ENCODE measurements around the gene TNS2. TPM values are rescaled to one million over a fixed set of nuclear protein-coding genes. Genes with fewer than 3 reads are reported as not detected.

The TNS2 gene
- total and polyA plus RNA-seq, 2 experiments from 2014 or later, result 1.8 to 6.9 TPM

DNA sequence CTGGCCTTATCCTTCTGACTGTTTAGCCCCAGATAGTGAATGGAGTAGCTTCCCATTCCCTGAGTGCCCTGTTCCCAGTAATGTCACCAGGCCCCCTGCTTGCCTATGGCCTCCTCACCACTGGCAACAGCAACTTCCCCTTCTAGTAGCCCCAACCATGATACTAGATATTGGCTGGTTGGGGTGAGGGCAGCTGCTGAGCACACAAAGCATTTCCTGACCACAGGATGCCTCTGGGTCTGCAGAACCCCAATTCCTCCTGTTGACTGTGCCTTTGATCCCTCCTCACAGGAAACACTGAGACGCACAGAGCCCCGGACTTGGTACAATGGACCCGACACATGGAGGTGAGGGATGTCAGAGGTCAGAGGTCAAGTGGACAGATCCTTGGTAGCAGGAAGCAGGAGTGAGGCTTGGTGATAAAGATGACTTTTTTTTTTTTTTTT is 54.0 kb downstream of the TNS2 start (continued):
- TF ChIP-seq, protein P1, sequence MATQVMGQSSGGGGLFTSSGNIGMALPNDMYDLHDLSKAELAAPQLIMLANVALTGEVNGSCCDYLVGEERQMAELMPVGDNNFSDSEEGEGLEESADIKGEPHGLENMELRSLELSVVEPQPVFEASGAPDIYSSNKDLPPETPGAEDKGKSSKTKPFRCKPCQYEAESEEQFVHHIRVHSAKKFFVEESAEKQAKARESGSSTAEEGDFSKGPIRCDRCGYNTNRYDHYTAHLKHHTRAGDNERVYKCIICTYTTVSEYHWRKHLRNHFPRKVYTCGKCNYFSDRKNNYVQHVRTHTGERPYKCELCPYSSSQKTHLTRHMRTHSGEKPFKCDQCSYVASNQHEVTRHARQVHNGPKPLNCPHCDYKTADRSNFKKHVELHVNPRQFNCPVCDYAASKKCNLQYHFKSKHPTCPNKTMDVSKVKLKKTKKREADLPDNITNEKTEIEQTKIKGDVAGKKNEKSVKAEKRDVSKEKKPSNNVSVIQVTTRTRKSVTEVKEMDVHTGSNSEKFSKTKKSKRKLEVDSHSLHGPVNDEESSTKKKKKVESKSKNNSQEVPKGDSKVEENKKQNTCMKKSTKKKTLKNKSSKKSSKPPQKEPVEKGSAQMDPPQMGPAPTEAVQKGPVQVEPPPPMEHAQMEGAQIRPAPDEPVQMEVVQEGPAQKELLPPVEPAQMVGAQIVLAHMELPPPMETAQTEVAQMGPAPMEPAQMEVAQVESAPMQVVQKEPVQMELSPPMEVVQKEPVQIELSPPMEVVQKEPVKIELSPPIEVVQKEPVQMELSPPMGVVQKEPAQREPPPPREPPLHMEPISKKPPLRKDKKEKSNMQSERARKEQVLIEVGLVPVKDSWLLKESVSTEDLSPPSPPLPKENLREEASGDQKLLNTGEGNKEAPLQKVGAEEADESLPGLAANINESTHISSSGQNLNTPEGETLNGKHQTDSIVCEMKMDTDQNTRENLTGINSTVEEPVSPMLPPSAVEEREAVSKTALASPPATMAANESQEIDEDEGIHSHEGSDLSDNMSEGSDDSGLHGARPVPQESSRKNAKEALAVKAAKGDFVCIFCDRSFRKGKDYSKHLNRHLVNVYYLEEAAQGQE (IDR thresholded peaks at IDR 0.05; ENCODE audit: unreplicated experiment), result no peak
- TF ChIP-seq EZH2 (IDR thresholded peaks at IDR 0.05; ENCODE audit: low read depth, unreplicated experiment) (no peak), POLR2AphosphoS5 (IDR thresholded peaks at IDR 0.05; ENCODE audit: low read depth) (no peak), NANOG (IDR thresholded peaks at IDR 0.05; ENCODE audit: borderline replicate concordance) (no peak)

DNA sequence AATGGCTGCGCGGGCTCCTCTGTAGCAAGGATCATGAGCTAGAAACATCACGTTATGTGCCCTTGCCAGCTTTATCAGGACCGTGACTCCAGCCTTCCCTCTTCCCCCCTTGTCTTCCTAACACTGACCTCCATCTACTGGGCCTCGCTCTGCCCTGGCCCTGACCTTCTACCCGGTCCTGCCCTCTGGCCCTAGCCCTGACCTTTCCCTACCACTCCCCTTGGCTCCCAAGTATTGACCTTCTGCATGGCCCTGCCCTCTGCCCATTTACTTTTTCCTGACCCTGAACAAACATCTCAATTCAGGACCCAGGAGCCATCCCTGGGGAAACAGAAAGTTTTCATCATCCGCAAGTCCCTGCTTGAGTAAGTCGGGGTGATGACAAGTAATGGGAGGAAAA is 55.4 kb downstream of the TNS2 start:
- Histone ChIP-seq H3K36me3 (ENCODE audit: insufficient read depth) (no peaks in the 10 kb centered on the region), H3F3A (replicated peaks; ENCODE audit: low read depth) (no peaks in the 10 kb centered on the region), H3K4me3 (no peak overlapping the region), H3K9me2 (ENCODE audit: insufficient read depth) (no peaks in the 10 kb centered on the region), H3K27me3 (ENCODE audit: insufficient read depth) (no peaks in the 10 kb centered on the region), H3K4me1 (ENCODE audit: insufficient read depth) (peaks cover 20% of the 10 kb centered on the region), H2AFZ (no peak overlapping the region), H3K27ac (ENCODE audit: low read depth) (no peak overlapping the region), H3K79me2 (replicated peaks; ENCODE audit: insufficient read depth) (no peaks in the 10 kb centered on the region), H3K4me2 (no peak overlapping the region), H4K20me1 (replicated peaks; ENCODE audit: insufficient read depth) (no peaks in the 10 kb centered on the region)
- ATAC-seq, result no peak
- peaks cover 25% of the 10 kb centered on the region for H3K4me1 Mint-ChIP-seq
- H3K27ac Mint-ChIP-seq, result no peak overlapping the region
- H3K9me3 Mint-ChIP-seq, result peaks cover 8% of the 10 kb centered on the region; the same call in 2 of the 3 replicates
- H3K27me3 Mint-ChIP-seq (ENCODE audit: insufficient read depth, low read depth, poor library complexity), result peaks cover 13% of the 10 kb centered on the region
- no peak overlapping the region for H3K4me3 Mint-ChIP-seq
- no peak for DNase-seq (ENCODE audit: low spot score)
- H3K36me3 Mint-ChIP-seq (ENCODE audit: low read depth), result peaks cover 3% of the 10 kb centered on the region; the same call in 1 of the 3 replicates
- TF ChIP-seq, protein P2, sequence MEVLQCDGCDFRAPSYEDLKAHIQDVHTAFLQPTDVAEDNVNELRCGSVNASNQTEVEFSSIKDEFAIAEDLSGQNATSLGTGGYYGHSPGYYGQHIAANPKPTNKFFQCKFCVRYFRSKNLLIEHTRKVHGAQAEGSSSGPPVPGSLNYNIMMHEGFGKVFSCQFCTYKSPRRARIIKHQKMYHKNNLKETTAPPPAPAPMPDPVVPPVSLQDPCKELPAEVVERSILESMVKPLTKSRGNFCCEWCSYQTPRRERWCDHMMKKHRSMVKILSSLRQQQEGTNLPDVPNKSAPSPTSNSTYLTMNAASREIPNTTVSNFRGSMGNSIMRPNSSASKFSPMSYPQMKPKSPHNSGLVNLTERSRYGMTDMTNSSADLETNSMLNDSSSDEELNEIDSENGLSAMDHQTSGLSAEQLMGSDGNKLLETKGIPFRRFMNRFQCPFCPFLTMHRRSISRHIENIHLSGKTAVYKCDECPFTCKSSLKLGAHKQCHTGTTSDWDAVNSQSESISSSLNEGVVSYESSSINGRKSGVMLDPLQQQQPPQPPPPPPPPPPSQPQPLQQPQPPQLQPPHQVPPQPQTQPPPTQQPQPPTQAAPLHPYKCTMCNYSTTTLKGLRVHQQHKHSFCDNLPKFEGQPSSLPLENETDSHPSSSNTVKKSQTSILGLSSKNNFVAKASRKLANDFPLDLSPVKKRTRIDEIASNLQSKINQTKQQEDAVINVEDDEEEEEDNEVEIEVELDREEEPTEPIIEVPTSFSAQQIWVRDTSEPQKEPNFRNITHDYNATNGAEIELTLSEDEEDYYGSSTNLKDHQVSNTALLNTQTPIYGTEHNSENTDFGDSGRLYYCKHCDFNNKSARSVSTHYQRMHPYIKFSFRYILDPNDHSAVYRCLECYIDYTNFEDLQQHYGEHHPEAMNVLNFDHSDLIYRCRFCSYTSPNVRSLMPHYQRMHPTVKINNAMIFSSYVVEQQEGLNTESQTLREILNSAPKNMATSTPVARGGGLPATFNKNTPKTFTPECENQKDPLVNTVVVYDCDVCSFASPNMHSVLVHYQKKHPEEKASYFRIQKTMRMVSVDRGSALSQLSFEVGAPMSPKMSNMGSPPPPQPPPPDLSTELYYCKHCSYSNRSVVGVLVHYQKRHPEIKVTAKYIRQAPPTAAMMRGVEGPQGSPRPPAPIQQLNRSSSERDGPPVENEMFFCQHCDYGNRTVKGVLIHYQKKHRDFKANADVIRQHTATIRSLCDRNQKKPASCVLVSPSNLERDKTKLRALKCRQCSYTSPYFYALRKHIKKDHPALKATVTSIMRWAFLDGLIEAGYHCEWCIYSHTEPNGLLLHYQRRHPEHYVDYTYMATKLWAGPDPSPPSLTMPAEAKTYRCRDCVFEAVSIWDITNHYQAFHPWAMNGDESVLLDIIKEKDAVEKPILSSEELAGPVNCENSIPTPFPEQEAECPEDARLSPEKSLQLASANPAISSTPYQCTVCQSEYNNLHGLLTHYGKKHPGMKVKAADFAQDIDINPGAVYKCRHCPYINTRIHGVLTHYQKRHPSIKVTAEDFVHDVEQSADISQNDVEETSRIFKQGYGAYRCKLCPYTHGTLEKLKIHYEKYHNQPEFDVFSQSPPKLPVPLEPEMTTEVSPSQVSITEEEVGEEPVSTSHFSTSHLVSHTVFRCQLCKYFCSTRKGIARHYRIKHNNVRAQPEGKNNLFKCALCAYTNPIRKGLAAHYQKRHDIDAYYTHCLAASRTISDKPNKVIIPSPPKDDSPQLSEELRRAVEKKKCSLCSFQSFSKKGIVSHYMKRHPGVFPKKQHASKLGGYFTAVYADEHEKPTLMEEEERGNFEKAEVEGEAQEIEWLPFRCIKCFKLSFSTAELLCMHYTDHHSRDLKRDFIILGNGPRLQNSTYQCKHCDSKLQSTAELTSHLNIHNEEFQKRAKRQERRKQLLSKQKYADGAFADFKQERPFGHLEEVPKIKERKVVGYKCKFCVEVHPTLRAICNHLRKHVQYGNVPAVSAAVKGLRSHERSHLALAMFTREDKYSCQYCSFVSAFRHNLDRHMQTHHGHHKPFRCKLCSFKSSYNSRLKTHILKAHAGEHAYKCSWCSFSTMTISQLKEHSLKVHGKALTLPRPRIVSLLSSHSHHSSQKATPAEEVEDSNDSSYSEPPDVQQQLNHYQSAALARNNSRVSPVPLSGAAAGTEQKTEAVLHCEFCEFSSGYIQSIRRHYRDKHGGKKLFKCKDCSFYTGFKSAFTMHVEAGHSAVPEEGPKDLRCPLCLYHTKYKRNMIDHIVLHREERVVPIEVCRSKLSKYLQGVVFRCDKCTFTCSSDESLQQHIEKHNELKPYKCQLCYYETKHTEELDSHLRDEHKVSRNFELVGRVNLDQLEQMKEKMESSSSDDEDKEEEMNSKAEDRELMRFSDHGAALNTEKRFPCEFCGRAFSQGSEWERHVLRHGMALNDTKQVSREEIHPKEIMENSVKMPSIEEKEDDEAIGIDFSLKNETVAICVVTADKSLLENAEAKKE (CRISPR knock-in tag; IDR thresholded peaks at IDR 0.05), result no peak
- TF ChIP-seq CREB1 (CRISPR knock-in tag; IDR thresholded peaks at IDR 0.05; ENCODE audit: low read depth) (no peak), NANOG (IDR thresholded peaks at IDR 0.05; ENCODE audit: borderline replicate concordance) (no peak), STAT1 (IDR thresholded peaks at IDR 0.05; ENCODE audit: unreplicated experiment) (no peak), ZNF114 (CRISPR knock-in tag; IDR thresholded peaks at IDR 0.05) (no peak), POLR2AphosphoS5 (IDR thresholded peaks at IDR 0.05; ENCODE audit: low read depth) (no peak), JUNB (IDR thresholded peaks at IDR 0.05; ENCODE audit: unreplicated experiment) (no peak), EZH2phosphoT487 (IDR thresholded peaks at IDR 0.05; ENCODE audit: unreplicated experiment) (no peak), EZH2 (IDR thresholded peaks at IDR 0.05; ENCODE audit: low read depth, unreplicated experiment) (no peak), ZNF331 (CRISPR knock-in tag; IDR thresholded peaks at IDR 0.05; ENCODE audit: low read depth) (no peak)
- TF ChIP-seq, protein P3, sequence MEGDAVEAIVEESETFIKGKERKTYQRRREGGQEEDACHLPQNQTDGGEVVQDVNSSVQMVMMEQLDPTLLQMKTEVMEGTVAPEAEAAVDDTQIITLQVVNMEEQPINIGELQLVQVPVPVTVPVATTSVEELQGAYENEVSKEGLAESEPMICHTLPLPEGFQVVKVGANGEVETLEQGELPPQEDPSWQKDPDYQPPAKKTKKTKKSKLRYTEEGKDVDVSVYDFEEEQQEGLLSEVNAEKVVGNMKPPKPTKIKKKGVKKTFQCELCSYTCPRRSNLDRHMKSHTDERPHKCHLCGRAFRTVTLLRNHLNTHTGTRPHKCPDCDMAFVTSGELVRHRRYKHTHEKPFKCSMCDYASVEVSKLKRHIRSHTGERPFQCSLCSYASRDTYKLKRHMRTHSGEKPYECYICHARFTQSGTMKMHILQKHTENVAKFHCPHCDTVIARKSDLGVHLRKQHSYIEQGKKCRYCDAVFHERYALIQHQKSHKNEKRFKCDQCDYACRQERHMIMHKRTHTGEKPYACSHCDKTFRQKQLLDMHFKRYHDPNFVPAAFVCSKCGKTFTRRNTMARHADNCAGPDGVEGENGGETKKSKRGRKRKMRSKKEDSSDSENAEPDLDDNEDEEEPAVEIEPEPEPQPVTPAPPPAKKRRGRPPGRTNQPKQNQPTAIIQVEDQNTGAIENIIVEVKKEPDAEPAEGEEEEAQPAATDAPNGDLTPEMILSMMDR (conservative IDR thresholded peaks at IDR 0.05; ENCODE audit: low read depth in 2 of 2), result no peak
- TF ChIP-seq, protein P4, sequence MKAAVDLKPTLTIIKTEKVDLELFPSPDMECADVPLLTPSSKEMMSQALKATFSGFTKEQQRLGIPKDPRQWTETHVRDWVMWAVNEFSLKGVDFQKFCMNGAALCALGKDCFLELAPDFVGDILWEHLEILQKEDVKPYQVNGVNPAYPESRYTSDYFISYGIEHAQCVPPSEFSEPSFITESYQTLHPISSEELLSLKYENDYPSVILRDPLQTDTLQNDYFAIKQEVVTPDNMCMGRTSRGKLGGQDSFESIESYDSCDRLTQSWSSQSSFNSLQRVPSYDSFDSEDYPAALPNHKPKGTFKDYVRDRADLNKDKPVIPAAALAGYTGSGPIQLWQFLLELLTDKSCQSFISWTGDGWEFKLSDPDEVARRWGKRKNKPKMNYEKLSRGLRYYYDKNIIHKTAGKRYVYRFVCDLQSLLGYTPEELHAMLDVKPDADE (IDR thresholded peaks at IDR 0.05), result no peak

Measured in GM23338 (cell line).